Osteoblast (primary cell): ENCODE measurements around the gene AOPEP. TPM values are rescaled to one million over a fixed set of nuclear protein-coding genes. Genes with fewer than 3 reads are reported as not detected.

Experiments used
- DNase-seq: peaks from one replicate; pipeline ENCODE4 v3.0.0; 2011; ENCODE audit warnings: low spot score, mixed read lengths; ENCODE audit not compliant: insufficient read length; ENCODE audit errors: missing footprints
- H2AFZ ChIP-seq: 2 replicates; pipeline ENCODE4 v1.6.0; 2011; ENCODE audit warnings: mild to moderate bottlenecking, low read length
- H3K27ac ChIP-seq: 2 replicates; pipeline ENCODE4 v1.5.1; 2011; ENCODE audit warnings: mild to moderate bottlenecking, low read depth, low read length, moderate library complexity
- H3K27me3 ChIP-seq: 2 replicates; pipeline ENCODE4 v1.6.0; 2012; ENCODE audit warnings: mild to moderate bottlenecking, control low read depth, inconsistent platforms, low read length, moderate library complexity; ENCODE audit not compliant: insufficient read depth
- H3K36me3 ChIP-seq: 2 replicates; pipeline ENCODE4 v1.5.1; 2011; ENCODE audit warnings: mild to moderate bottlenecking, low read length, control low read depth, moderate library complexity; ENCODE audit not compliant: insufficient read depth
- H3K4me1 ChIP-seq: 2 replicates; pipeline ENCODE4 v1.5.1; 2011; ENCODE audit warnings: mild to moderate bottlenecking, low read length, control low read depth, moderate library complexity; ENCODE audit not compliant: insufficient read depth
- H3K4me2 ChIP-seq: 2 replicates; pipeline ENCODE4 v1.6.0; 2011; ENCODE audit warnings: mild to moderate bottlenecking, low read length; ENCODE audit not compliant: insufficient read depth
- H3K4me3 ChIP-seq: fragments of 200-600 bp; sonication (generic); 3 replicates; pipeline ENCODE4 v1.5.1; 2012; ENCODE audit warnings: mild to moderate bottlenecking, low read length, inconsistent platforms; ENCODE audit not compliant: insufficient read depth
- H3K79me2 ChIP-seq: 2 replicates; pipeline ENCODE4 v1.6.0; 2012; ENCODE audit warnings: mild to moderate bottlenecking, low read length, control low read depth, inconsistent platforms; ENCODE audit not compliant: insufficient read depth
- H3K9me3 ChIP-seq: 2 replicates; pipeline ENCODE4 v1.5.1; 2011; ENCODE audit warnings: low read depth, low read length, control low read depth
- H4K20me1 ChIP-seq: 2 replicates; pipeline ENCODE4 v1.6.0; 2012; ENCODE audit warnings: mild to moderate bottlenecking, low read length, control low read depth; ENCODE audit not compliant: insufficient read depth
- total RNA-seq: library from RNA; depleted of rRNA; stranded (reverse); fragments of >200 nt; gene quantifications from 2 replicates; pipeline ENCODE4 v1.2.3, GENCODE V29; 2012
- TF ChIP-seq, protein P1 (sequence below): IDR thresholded peaks from 2 replicates; pipeline ENCODE4 v1.5.1; 2011; ENCODE audit warnings: mild to moderate bottlenecking, low read depth, low read length, moderate library complexity; ENCODE audit errors: extremely low read depth

Gene AOPEP
- total RNA-seq, 1 donor, result 131 TPM

DNA sequence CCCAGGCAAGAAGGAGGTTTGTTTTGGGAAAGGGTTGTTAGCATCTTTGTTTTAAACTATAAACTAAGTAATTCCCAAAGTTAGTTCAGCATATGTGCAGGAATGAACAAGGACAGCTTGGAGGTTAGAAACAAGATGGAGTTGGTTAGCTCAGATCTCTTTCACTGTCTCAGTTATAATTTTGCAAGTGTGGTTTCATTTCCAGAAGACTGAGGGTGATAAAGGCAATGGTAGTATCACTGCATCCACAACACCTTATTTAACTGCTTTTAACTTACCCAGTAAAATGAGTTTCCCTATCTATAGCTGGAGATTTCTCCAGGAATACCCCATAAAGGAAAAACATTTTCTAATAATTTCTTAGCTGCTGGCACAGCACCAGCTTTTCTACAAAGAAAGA is 152.7 kb downstream of the AOPEP start:
- peaks cover 8% of the 10 kb centered on the region for H3K79me2 ChIP-seq
- H4K20me1 ChIP-seq, result no peaks in the 10 kb centered on the region
- H3K36me3 ChIP-seq, result no peaks in the 10 kb centered on the region
- DNase-seq, result no peak
- H3K4me2 ChIP-seq, result no peak overlapping the region
- peak overlapping the region; percentile 41 for H3K27ac ChIP-seq
- H3K27me3 ChIP-seq, result no peaks in the 10 kb centered on the region
- H2AFZ ChIP-seq, result peak overlapping the region; percentile 14
- H3K4me3 ChIP-seq, result no peak overlapping the region
- TF ChIP-seq, protein P1, sequence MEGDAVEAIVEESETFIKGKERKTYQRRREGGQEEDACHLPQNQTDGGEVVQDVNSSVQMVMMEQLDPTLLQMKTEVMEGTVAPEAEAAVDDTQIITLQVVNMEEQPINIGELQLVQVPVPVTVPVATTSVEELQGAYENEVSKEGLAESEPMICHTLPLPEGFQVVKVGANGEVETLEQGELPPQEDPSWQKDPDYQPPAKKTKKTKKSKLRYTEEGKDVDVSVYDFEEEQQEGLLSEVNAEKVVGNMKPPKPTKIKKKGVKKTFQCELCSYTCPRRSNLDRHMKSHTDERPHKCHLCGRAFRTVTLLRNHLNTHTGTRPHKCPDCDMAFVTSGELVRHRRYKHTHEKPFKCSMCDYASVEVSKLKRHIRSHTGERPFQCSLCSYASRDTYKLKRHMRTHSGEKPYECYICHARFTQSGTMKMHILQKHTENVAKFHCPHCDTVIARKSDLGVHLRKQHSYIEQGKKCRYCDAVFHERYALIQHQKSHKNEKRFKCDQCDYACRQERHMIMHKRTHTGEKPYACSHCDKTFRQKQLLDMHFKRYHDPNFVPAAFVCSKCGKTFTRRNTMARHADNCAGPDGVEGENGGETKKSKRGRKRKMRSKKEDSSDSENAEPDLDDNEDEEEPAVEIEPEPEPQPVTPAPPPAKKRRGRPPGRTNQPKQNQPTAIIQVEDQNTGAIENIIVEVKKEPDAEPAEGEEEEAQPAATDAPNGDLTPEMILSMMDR, result no peak
- no peaks in the 10 kb centered on the region for H3K9me3 ChIP-seq
- H3K4me1 ChIP-seq, result peaks cover 23% of the 10 kb centered on the region

DNA sequence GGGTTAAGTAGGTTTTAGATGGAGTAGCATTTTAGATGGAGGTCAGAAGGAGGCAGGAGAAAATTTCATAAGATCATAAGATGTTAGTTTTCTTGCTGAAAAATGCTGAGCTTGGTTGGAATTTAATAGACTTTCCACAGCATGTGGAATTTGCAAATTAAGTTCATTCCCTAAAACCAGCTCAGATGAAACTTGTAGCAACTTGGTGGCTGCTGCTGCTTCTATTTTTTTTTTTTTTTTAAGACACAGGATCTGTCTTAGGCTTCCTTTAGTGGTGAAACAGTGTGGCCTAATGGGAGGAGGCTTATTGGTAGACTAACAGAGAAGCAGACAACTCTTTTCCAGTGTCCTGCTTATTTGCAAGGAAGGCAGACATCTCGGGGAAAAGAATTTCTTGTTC is 154.5 kb downstream of the AOPEP start:
- no peaks in the 10 kb centered on the region for H3K9me3 ChIP-seq
- H4K20me1 ChIP-seq, result no peaks in the 10 kb centered on the region
- H3K4me1 ChIP-seq, result peaks cover 29% of the 10 kb centered on the region
- H3K4me2 ChIP-seq, result no peak overlapping the region
- H2AFZ ChIP-seq, result no peak overlapping the region
- TF ChIP-seq, protein P1, result no peak
- peaks cover 7% of the 10 kb centered on the region for H3K79me2 ChIP-seq
- H3K36me3 ChIP-seq, result no peaks in the 10 kb centered on the region
- H3K27me3 ChIP-seq, result no peaks in the 10 kb centered on the region
- H3K4me3 ChIP-seq, result no peak overlapping the region
- H3K27ac ChIP-seq, result no peak overlapping the region
- no peak for DNase-seq

DNA sequence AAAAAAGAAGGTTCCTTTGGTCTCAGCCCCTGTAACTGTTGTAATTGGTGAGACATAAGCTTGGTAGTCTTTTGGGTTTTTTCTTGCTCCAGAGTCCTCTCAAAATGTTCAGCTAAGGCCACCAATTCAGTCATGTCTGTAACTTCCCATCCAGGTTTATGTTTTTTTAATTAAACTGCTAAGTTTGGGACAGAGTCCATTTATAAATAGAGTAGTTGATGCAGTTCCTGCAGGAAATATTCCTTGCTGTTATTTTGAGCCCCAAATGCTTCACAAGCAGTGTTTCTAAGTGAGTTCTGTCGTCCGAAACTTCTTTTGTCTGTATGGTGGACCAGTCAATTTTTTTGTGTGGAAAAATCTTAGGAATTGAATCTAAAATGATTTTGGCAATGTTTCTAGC is 155.0 kb downstream of the AOPEP start:
- Histone ChIP-seq H3K4me3 (no peak overlapping the region), H4K20me1 (no peaks in the 10 kb centered on the region), H3K36me3 (no peaks in the 10 kb centered on the region), H3K27me3 (no peaks in the 10 kb centered on the region), H3K4me1 (peaks cover 29% of the 10 kb centered on the region), H3K9me3 (no peaks in the 10 kb centered on the region), H2AFZ (no peak overlapping the region), H3K79me2 (peaks cover 7% of the 10 kb centered on the region), H3K27ac (no peak overlapping the region), H3K4me2 (no peak overlapping the region)
- DNase-seq, result no peak
- TF ChIP-seq, protein P1, result no peak

DNA sequence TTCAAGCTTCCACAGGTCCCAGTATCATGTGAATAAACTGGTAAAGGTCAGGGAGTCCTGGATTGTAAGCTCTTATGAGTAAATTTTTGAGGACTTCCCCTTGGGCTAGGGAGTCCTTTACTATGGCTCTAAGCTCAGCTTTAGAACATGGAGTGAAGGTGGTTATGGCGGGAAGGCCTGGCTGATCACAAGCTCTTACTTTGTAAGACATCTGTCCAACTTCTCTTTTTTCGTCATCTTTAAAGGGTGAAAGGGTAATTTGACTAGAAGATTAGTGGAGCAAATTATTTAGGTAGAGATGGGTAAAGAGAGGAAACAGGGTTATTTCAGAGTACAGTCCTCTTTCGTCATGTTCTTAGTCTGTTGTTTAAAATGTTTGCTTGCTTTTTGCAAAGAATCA is 155.4 kb downstream of the AOPEP start:
- peaks cover 29% of the 10 kb centered on the region for H3K4me1 ChIP-seq
- H3K27ac ChIP-seq, result no peak overlapping the region

More for the DNA sequence above, 155.4 kb downstream of the AOPEP start:
- Histone ChIP-seq H2AFZ (no peak overlapping the region), H3K9me3 (no peaks in the 10 kb centered on the region), H3K79me2 (peaks cover 7% of the 10 kb centered on the region), H3K27me3 (no peaks in the 10 kb centered on the region), H3K4me3 (no peak overlapping the region), H3K36me3 (no peaks in the 10 kb centered on the region), H4K20me1 (no peaks in the 10 kb centered on the region), H3K4me2 (no peak overlapping the region)
- DNase-seq, result no peak
- TF ChIP-seq, protein P1, result no peak
